ENCODE results near the gene THRB.
"Not testable (repeated sequence)": the region's sequence is repeated elsewhere in the genome, so short reads cannot be mapped to it uniquely, and the experiment has no call there.

Gene THRB

DNA sequence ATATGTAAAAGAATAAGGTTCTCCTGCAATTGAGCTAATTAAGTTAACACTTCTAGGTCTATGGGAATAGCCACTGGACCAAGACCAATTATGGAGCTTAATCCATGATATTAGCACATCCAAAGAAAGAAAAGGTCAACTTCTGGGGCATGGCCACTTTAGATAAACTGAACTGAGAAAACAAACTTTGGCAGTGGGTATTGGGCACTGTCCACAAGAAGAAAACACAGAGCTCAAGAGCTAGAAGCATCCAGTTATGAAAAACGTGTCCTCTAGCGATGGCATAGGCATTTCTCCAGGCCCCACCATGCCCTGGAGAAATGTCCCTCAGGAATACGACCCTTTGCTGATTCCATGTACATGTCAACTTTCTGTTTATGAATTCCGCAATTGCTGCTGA, 87.8 kb downstream of the THRB start:
- DNase-seq (ENCODE audit: extremely low read depth, low read depth): no peak
- TF ChIP-seq, protein P1, sequence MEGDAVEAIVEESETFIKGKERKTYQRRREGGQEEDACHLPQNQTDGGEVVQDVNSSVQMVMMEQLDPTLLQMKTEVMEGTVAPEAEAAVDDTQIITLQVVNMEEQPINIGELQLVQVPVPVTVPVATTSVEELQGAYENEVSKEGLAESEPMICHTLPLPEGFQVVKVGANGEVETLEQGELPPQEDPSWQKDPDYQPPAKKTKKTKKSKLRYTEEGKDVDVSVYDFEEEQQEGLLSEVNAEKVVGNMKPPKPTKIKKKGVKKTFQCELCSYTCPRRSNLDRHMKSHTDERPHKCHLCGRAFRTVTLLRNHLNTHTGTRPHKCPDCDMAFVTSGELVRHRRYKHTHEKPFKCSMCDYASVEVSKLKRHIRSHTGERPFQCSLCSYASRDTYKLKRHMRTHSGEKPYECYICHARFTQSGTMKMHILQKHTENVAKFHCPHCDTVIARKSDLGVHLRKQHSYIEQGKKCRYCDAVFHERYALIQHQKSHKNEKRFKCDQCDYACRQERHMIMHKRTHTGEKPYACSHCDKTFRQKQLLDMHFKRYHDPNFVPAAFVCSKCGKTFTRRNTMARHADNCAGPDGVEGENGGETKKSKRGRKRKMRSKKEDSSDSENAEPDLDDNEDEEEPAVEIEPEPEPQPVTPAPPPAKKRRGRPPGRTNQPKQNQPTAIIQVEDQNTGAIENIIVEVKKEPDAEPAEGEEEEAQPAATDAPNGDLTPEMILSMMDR (IDR thresholded peaks at IDR 0.05; ENCODE audit: low read depth, low read length): no peak

DNA sequence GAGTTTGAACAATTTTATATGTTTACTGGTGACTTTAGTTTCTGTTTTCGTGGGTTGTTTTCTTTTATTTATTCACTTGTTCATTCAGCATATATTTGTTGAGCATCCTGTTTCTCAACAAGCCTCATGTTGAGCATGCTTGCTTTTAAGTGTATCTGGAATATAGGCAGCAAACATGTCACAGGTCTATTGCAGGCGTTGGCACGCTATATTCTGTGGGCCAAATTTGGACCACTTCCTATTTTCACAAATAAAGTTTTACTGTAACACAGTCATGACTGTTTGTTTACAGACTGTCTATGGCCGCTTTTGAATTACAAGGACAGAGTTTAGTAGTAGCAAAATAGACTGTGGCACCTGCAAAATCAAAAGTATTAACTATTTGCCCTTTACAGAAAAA, 89.6 kb downstream of the THRB start:
- TF ChIP-seq, protein P1 (IDR thresholded peaks at IDR 0.05; ENCODE audit: low read depth, low read length): no peak

DNA sequence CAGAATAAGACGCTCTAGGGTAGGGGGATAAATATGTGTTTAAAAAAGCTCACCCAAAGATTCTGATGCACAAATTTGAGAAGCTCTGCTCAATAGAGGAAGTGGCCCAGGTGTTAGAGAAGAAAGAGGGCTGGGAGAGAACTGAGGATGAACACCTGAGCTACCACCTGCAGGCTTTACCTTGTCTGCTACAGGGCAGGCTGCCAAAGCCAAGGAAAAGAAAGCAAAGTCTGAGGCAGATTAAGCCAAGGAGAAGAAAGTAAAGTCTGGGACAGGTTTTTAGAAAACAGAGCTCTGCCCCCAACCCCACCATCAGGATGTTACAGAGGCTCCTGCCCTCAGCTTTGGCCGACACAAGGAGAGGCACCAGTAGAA, 92.9 kb downstream of the THRB start:
- no peak for DNase-seq (ENCODE audit: extremely low read depth, low read depth)
- TF ChIP-seq, protein P1 (IDR thresholded peaks at IDR 0.05; ENCODE audit: low read depth, low read length): no peak

More for the DNA sequence above, 89.6 kb downstream of the THRB start:
- DNase-seq (ENCODE audit: extremely low read depth, low read depth): no peak

DNA sequence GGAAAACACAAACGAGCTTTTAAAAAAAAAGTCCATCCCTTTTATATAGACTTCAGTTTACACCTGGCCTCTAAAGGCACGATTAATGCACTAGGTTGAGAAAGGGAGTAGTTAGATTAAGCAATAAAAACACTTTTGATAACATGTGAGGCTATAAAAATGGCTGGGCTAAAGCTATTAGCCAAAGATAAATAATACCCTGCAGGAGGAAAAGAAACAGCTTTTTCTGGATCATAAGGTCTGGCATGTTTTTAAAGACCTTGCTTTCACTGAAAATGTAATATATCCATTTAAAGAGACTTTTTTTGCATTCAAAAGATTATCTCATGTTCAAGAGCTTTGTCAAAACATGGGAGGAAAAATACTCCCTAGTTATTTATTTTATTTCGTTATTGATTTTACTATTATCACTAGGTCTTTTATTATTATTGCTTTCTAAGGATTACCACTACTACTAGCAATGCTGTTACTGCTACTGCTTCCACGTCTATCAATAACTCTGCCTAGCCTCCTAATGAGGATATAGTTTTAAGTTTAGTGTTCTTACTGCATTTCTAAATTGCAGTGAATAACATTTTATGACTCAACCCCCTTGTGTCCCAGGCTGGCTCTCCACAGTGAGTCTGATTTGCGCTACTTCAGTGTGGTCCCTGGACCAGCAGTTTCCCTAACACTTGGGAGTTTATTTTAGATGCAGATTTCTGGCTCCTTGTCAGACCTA, 93.4 kb downstream of the THRB start:
- DNase-seq (ENCODE audit: extremely low read depth, low read depth): no peak
- TF ChIP-seq, protein P1 (IDR thresholded peaks at IDR 0.05; ENCODE audit: low read depth, low read length): no peak

DNA sequence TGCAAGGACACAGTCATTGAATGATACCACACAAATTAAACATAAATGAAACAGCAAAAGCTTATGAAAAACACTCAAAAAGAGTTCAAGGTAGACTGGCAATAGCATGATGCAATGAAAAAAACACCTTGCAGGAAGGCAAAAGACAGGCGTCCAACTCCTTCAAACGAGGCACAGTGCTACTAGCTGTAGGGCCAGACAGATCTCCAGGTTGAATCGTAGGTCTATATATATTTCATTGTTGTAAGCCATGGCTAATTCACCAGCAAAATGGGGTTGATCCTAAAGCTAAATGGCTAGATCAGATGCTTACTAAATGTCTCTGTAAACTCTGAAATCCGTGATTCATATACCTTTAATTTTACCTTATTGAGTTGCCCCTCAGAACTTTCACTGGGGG, 94.2 kb downstream of the THRB start:
- TF ChIP-seq, protein P1 (IDR thresholded peaks at IDR 0.05; ENCODE audit: low read depth, low read length): no peak
- DNase-seq (ENCODE audit: extremely low read depth, low read depth): no peak

DNA sequence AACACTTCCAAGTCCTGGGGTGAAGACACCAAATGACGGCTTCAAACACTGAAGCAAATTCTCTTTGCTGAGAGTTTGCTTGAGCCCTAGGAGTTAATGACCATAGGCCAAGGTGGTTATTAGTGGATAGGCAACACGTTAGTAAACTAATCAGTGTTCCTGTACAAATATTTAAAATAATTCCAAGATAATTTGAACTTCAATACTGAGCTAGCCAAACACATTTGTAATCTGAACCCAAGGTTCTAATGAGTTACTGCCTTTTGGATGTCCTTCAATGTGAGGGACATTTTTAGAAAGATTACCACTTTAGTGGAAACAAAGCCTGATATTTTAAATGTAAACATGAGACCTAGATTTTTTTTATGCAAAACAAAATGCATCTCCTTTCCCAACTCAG, 94.6 kb downstream of the THRB start:
- TF ChIP-seq, protein P1 (IDR thresholded peaks at IDR 0.05; ENCODE audit: low read depth, low read length): no peak
- DNase-seq (ENCODE audit: extremely low read depth, low read depth): no peak

DNA sequence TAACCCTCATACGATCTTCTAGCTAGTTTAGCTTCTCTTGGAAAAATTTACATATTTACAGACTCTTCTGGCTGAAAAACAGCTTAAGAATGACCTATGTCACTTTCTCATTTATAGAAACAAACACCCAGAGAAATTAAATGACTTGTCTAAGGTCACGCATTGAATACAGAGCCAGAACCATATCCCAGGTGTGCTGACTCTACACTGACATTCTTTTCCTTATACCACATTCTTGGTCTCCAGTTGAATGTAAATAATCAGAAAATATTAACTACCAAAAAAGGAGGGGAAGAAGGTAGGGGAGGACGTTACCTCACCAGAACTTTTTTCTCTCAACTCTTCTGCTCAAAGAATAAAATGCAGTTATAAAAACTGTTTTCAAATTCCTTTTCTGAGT, 95.0 kb downstream of the THRB start:
- TF ChIP-seq, protein P1 (IDR thresholded peaks at IDR 0.05; ENCODE audit: low read depth, low read length): no peak
- no peak for DNase-seq (ENCODE audit: extremely low read depth, low read depth)

DNA sequence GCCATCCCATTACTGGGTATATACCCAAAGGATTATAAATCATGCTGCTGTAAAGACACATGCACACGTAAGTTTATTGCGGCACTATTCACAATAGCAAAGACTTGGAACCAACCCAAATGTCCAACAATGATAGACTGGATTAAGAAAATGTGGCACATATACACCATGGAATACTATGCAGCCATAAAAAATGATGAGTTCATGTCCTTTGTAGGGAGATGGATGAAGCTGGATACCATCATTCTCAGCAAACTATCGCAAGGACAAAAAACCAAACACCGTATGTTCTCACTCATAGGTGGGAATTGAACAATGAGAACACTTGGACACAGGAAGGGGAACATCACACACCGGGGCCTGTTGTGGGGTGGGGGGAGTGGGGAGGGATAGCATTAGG, 95.9 kb downstream of the THRB start:
- not testable (repeated sequence) for DNase-seq (ENCODE audit: extremely low read depth, low read depth)
